Measurements from ENCODE around the gene CFAP100. TPM values are rescaled to one million over a fixed set of nuclear protein-coding genes. Genes with fewer than 3 reads are reported as not detected.

The CFAP100 gene
- total and polyA plus RNA-seq, 2 experiments from 2014 or later = not detected

GRCh38 chr3:126465928-126466544 lies 71.3 kb downstream of the CFAP100 start:
- no peak overlapping the region for H3K4me3 ChIP-seq
- H3K4me1 ChIP-seq (ENCODE audit: insufficient read depth) = peaks cover under 1% of the 10 kb centered on the region
- H3K36me3 ChIP-seq (replicated peaks; ENCODE audit: insufficient read depth, low read depth) = no peaks in the 10 kb centered on the region
- DNase-seq (ENCODE audit: low spot score) = no peak
- H3K27ac ChIP-seq = peak overlapping the region; percentile 34
- no peak overlapping the region for H3K4me2 ChIP-seq
- H3K79me2 ChIP-seq = peaks cover 59% of the 10 kb centered on the region
- no peaks in the 10 kb centered on the region for H3K27me3 ChIP-seq
- no peak overlapping the region for H2AFZ ChIP-seq
- no peaks in the 10 kb centered on the region for H3K9me2 ChIP-seq (replicated peaks; ENCODE audit: insufficient read depth)
- peaks cover 52% of the 10 kb centered on the region for H4K20me1 ChIP-seq (ENCODE audit: insufficient read depth, poor library complexity, severe bottlenecking)
- no peaks in the 10 kb centered on the region for H3K9me3 ChIP-seq (ENCODE audit: low read depth)
- TF ChIP-seq EZH2 (IDR thresholded peaks at IDR 0.05; ENCODE audit: borderline replicate concordance) = no peak
- no peak for TF ChIP-seq EZH2phosphoT487 (IDR thresholded peaks at IDR 0.05; ENCODE audit: low read depth, severe bottlenecking, unreplicated experiment)
- no peak for TF ChIP-seq CTCF (IDR thresholded peaks at IDR 0.05; ENCODE audit: poor library complexity)
- WGBS (ENCODE audit: low lambda C conversion rate, missing lambda C conversion rate) = 95% methylated on average over 16 of the region's 16 CpGs

GRCh38 chr3:126466886-126467610 lies 72.3 kb downstream of the CFAP100 start:
- Histone ChIP-seq H3K9me3 (ENCODE audit: low read depth) (no peaks in the 10 kb centered on the region), H3K4me3 (no peak overlapping the region), H3K4me2 (no peak overlapping the region), H3K27ac (no peak overlapping the region), H3K79me2 (peaks cover 70% of the 10 kb centered on the region), H3K36me3 (replicated peaks; ENCODE audit: insufficient read depth, low read depth) (no peaks in the 10 kb centered on the region), H3K27me3 (no peaks in the 10 kb centered on the region), H2AFZ (no peak overlapping the region), H3K4me1 (ENCODE audit: insufficient read depth) (peaks cover 10% of the 10 kb centered on the region), H3K9me2 (replicated peaks; ENCODE audit: insufficient read depth) (no peaks in the 10 kb centered on the region), H4K20me1 (ENCODE audit: insufficient read depth, poor library complexity, severe bottlenecking) (peaks cover 61% of the 10 kb centered on the region)
- TF ChIP-seq EZH2 (IDR thresholded peaks at IDR 0.05; ENCODE audit: borderline replicate concordance) = no peak
- no peak for TF ChIP-seq CTCF (IDR thresholded peaks at IDR 0.05; ENCODE audit: poor library complexity)
- no peak for TF ChIP-seq EZH2phosphoT487 (IDR thresholded peaks at IDR 0.05; ENCODE audit: low read depth, severe bottlenecking, unreplicated experiment)
- DNase-seq (ENCODE audit: low spot score) = no peak
- 94% methylated on average over 19 of the region's 19 CpGs for WGBS (ENCODE audit: low lambda C conversion rate, missing lambda C conversion rate)

- H3K36me3 ChIP-seq (replicated peaks; ENCODE audit: insufficient read depth, low read depth) = no peaks in the 10 kb centered on the region
- no peak for DNase-seq (ENCODE audit: low spot score)
- no peak overlapping the region for H3K4me2 ChIP-seq
- H3K9me2 ChIP-seq (replicated peaks; ENCODE audit: insufficient read depth) = no peaks in the 10 kb centered on the region
- WGBS (ENCODE audit: low lambda C conversion rate, missing lambda C conversion rate) = 82% methylated on average over 8 of the region's 8 CpGs
- peaks cover 70% of the 10 kb centered on the region for H3K79me2 ChIP-seq
- H4K20me1 ChIP-seq (ENCODE audit: insufficient read depth, poor library complexity, severe bottlenecking) = peaks cover 66% of the 10 kb centered on the region
- H3K9me3 ChIP-seq (ENCODE audit: low read depth) = no peaks in the 10 kb centered on the region
- peaks cover 13% of the 10 kb centered on the region for H3K4me1 ChIP-seq (ENCODE audit: insufficient read depth)
- no peak overlapping the region for H2AFZ ChIP-seq
- no peak overlapping the region for H3K27ac ChIP-seq
- no peaks in the 10 kb centered on the region for H3K27me3 ChIP-seq
- no peak overlapping the region for H3K4me3 ChIP-seq
- no peak for TF ChIP-seq EZH2 (IDR thresholded peaks at IDR 0.05; ENCODE audit: borderline replicate concordance)
- TF ChIP-seq EZH2phosphoT487 (IDR thresholded peaks at IDR 0.05; ENCODE audit: low read depth, severe bottlenecking, unreplicated experiment) = no peak
- no peak for TF ChIP-seq CTCF (IDR thresholded peaks at IDR 0.05; ENCODE audit: poor library complexity)
Measured at GRCh38 chr3:126467611-126467955, 72.9 kb downstream of the CFAP100 start.

Measured in hepatocyte (in vitro differentiated cells).